ENCODE data around the gene TM4SF18. TPM values are rescaled to one million over a fixed set of nuclear protein-coding genes. Genes with fewer than 3 reads are reported as not detected.

Gene TM4SF18
- total RNA-seq, 6 experiments from 2014 or later = 0.05 to 0.19 (median 0.09) TPM; not detected in 2

- no peak overlapping the region for H3K27ac Mint-ChIP-seq
- no peak for DNase-seq
- H3K9me3 Mint-ChIP-seq = no peaks in the 10 kb centered on the region
- H3K36me3 Mint-ChIP-seq (ENCODE audit: low read depth) = no peaks in the 10 kb centered on the region
- H3K27me3 Mint-ChIP-seq (ENCODE audit: insufficient read depth) = no peaks in the 10 kb centered on the region
- H3K4me1 Mint-ChIP-seq (ENCODE audit: low read depth) = peaks cover 7% of the 10 kb centered on the region
- no peak for TF ChIP-seq CTCF (IDR thresholded peaks at IDR 0.05)
- no peak overlapping the region for H3K4me3 Mint-ChIP-seq
Measured at GRCh38 chr3:149321640-149322039, 11.8 kb downstream of the TM4SF18 start.

GRCh38 chr3:149321136-149321535, 12.3 kb downstream of the TM4SF18 start:
- Mint-ChIP-seq H3K4me1 (ENCODE audit: low read depth) (peaks cover 12% of the 10 kb centered on the region), H3K36me3 (ENCODE audit: low read depth) (no peaks in the 10 kb centered on the region), H3K9me3 (no peaks in the 10 kb centered on the region), H3K4me3 (no peak overlapping the region), H3K27ac (no peak overlapping the region), H3K27me3 (ENCODE audit: insufficient read depth) (no peaks in the 10 kb centered on the region)
- DNase-seq = no peak
- TF ChIP-seq CTCF (IDR thresholded peaks at IDR 0.05) = no peak

GRCh38 chr3:149319750-149320149, 13.7 kb downstream of the TM4SF18 start:
- no peak overlapping the region for H3K4me3 Mint-ChIP-seq
- no peaks in the 10 kb centered on the region for H3K27me3 Mint-ChIP-seq (ENCODE audit: insufficient read depth)
- no peak for DNase-seq
- H3K27ac Mint-ChIP-seq = no peak overlapping the region
- H3K9me3 Mint-ChIP-seq = no peaks in the 10 kb centered on the region
- TF ChIP-seq CTCF (IDR thresholded peaks at IDR 0.05) = no peak
- H3K4me1 Mint-ChIP-seq (ENCODE audit: low read depth) = peaks cover 26% of the 10 kb centered on the region
- no peaks in the 10 kb centered on the region for H3K36me3 Mint-ChIP-seq (ENCODE audit: low read depth)

GRCh38 chr3:149317072-149317471, 16.4 kb downstream of the TM4SF18 start:
- Mint-ChIP-seq H3K27me3 (ENCODE audit: insufficient read depth) (no peaks in the 10 kb centered on the region), H3K9me3 (no peaks in the 10 kb centered on the region), H3K27ac (peak overlapping the region; percentile 84), H3K36me3 (ENCODE audit: low read depth) (peaks cover 3% of the 10 kb centered on the region; the same call in 1 of the 2 replicates), H3K4me1 (ENCODE audit: low read depth) (peaks cover 44% of the 10 kb centered on the region), H3K4me3 (no peak overlapping the region; the same call in 1 of the 2 replicates)
- TF ChIP-seq CTCF (IDR thresholded peaks at IDR 0.05) = no peak
- no peak for DNase-seq

GRCh38 chr3:149316437-149316836, 17.0 kb downstream of the TM4SF18 start:
- Mint-ChIP-seq H3K4me1 (ENCODE audit: low read depth) (peaks cover 44% of the 10 kb centered on the region), H3K4me3 (peak overlapping the region; percentile 32), H3K36me3 (ENCODE audit: low read depth) (peaks cover 3% of the 10 kb centered on the region; the same call in 1 of the 2 replicates), H3K27me3 (ENCODE audit: insufficient read depth) (no peaks in the 10 kb centered on the region), H3K9me3 (no peaks in the 10 kb centered on the region), H3K27ac (peak overlapping the region; percentile 84)
- no peak for TF ChIP-seq CTCF (IDR thresholded peaks at IDR 0.05)
- DNase-seq = no peak

GRCh38 chr3:149315694-149316093, 17.7 kb downstream of the TM4SF18 start:
- Mint-ChIP-seq H3K9me3 (no peaks in the 10 kb centered on the region), H3K4me1 (ENCODE audit: low read depth) (peaks cover 48% of the 10 kb centered on the region), H3K4me3 (no peak overlapping the region), H3K27me3 (ENCODE audit: insufficient read depth) (no peaks in the 10 kb centered on the region), H3K36me3 (ENCODE audit: low read depth) (peaks cover 3% of the 10 kb centered on the region; the same call in 1 of the 2 replicates), H3K27ac (peak overlapping the region; percentile 84)
- TF ChIP-seq CTCF (IDR thresholded peaks at IDR 0.05) = no peak
- DNase-seq = no peak
